Type B pancreatic cell (in vitro differentiated cells): ENCODE results near the gene TIAL1. TPM values are rescaled to one million over a fixed set of nuclear protein-coding genes. Genes with fewer than 3 reads are reported as not detected.
A peak's percentile ranks its signal among the peaks of the same experiment; 100 is the strongest.

ENCODE experiments used
- DNase-seq: peaks from one replicate; pipeline ENCODE4 v3.0.0; 2021; ENCODE audit warnings: mixed read lengths; ENCODE audit not compliant: unreplicated experiment; ENCODE audit errors: extremely low spot score
- H3K27ac Mint-ChIP-seq: 2 replicates; pipeline ENCODE4 v1.8.0; 2021; ENCODE audit warnings: mild to moderate bottlenecking, mixed read lengths
- H3K27me3 Mint-ChIP-seq: 2 replicates; pipeline ENCODE4 v1.8.0; 2021; ENCODE audit warnings: mixed read lengths
- H3K36me3 Mint-ChIP-seq: 2 replicates; pipeline ENCODE4 v1.8.0; 2021; ENCODE audit warnings: mixed read lengths
- H3K4me1 Mint-ChIP-seq: one replicate; pipeline ENCODE4 v1.8.0; 2021; ENCODE audit warnings: mixed read lengths; ENCODE audit not compliant: unreplicated experiment
- H3K4me3 Mint-ChIP-seq: 2 replicates; pipeline ENCODE4 v1.8.0; 2021; ENCODE audit warnings: mild to moderate bottlenecking, mixed read lengths
- H3K9me3 Mint-ChIP-seq: 2 replicates; pipeline ENCODE4 v1.8.0; 2021; ENCODE audit warnings: mixed read lengths
- total RNA-seq: library from RNA; stranded (reverse); gene quantifications from 2 replicates; pipeline ENCODE4 v1.2.1, GENCODE V29; 2021; ENCODE audit warnings: low replicate concordance
- TF ChIP-seq, protein P1 (sequence below): fragments of 200-600 bp; sonication (generic); conservative IDR thresholded peaks from 2 replicates; pipeline ENCODE4 v1.5.0; 2021; ENCODE audit warnings: antibody characterized with exemption, mild to moderate bottlenecking

TIAL1 gene
- total RNA-seq, 1 donor from 2014 or later: 153 TPM

- TF ChIP-seq, protein P1, sequence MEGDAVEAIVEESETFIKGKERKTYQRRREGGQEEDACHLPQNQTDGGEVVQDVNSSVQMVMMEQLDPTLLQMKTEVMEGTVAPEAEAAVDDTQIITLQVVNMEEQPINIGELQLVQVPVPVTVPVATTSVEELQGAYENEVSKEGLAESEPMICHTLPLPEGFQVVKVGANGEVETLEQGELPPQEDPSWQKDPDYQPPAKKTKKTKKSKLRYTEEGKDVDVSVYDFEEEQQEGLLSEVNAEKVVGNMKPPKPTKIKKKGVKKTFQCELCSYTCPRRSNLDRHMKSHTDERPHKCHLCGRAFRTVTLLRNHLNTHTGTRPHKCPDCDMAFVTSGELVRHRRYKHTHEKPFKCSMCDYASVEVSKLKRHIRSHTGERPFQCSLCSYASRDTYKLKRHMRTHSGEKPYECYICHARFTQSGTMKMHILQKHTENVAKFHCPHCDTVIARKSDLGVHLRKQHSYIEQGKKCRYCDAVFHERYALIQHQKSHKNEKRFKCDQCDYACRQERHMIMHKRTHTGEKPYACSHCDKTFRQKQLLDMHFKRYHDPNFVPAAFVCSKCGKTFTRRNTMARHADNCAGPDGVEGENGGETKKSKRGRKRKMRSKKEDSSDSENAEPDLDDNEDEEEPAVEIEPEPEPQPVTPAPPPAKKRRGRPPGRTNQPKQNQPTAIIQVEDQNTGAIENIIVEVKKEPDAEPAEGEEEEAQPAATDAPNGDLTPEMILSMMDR: no peak
- no peaks in the 10 kb centered on the region for H3K36me3 Mint-ChIP-seq
- H3K27me3 Mint-ChIP-seq: peaks cover 6% of the 10 kb centered on the region
- H3K27ac Mint-ChIP-seq: no peak overlapping the region
- no peak overlapping the region for H3K4me3 Mint-ChIP-seq
- no peak for DNase-seq
- H3K9me3 Mint-ChIP-seq: peaks cover 4% of the 10 kb centered on the region
- no peaks in the 10 kb centered on the region for H3K4me1 Mint-ChIP-seq
Observed at GRCh38 chr10:119611433-119611832, 14.7 kb upstream of the TIAL1 start.

GRCh38 chr10:119609516-119609915 is 12.8 kb upstream of the TIAL1 start:
- TF ChIP-seq, protein P1: no peak
- peaks cover 4% of the 10 kb centered on the region for H3K9me3 Mint-ChIP-seq
- H3K27me3 Mint-ChIP-seq: peaks cover 6% of the 10 kb centered on the region
- no peak overlapping the region for H3K27ac Mint-ChIP-seq
- no peaks in the 10 kb centered on the region for H3K4me1 Mint-ChIP-seq
- DNase-seq: peak; percentile 36
- H3K4me3 Mint-ChIP-seq: no peak overlapping the region
- no peaks in the 10 kb centered on the region for H3K36me3 Mint-ChIP-seq

DNA sequence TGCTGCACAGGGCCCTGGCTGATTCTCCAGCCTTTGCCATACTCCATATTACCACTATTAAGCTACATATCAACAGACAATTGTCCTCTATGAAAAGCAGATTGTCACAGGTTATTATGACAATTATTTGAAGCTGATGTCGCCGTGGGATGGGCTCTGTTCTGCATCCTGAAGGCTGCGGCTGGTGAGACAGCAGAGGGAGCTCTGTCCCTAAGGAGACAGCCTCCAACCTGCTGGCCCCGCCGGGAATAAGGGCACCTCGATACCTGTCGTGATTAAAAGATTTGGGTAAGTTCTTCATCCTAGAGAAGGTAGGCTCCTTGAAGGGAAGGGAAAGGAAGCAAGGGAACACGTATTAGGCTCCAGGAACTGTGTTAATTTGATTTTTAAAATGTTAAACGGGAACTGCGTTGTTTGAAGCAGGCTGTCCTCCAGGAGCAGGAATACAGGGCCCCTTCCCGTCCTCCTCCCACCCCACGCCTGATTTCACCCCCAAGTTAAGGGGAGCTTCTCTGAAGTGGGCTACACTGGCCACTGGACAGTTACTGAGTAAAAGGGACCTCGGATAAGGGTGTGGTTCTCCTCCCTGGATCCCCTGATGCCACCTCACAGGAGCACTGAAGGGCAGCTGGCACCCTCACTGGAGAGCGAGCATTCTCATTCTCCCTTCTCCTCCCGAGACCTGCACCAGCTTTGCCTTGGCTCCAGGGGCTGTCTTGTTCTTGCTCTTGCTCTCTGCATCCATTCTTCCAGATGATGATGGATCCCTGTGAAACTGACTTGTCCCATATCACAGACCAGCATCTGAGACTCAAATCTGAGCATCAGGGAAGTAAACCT is 11.8 kb upstream of the TIAL1 start:
- Mint-ChIP-seq H3K4me1 (no peaks in the 10 kb centered on the region), H3K36me3 (no peaks in the 10 kb centered on the region), H3K4me3 (no peak overlapping the region), H3K27me3 (peaks cover 6% of the 10 kb centered on the region), H3K27ac (peak overlapping the region; percentile 50), H3K9me3 (peaks cover 4% of the 10 kb centered on the region)
- DNase-seq: peak; percentile 54
- TF ChIP-seq, protein P1: peak; percentile 61

- Mint-ChIP-seq H3K27me3 (peaks cover 9% of the 10 kb centered on the region), H3K4me3 (no peak overlapping the region), H3K36me3 (no peaks in the 10 kb centered on the region), H3K4me1 (no peaks in the 10 kb centered on the region), H3K27ac (no peak overlapping the region), H3K9me3 (no peaks in the 10 kb centered on the region)
- TF ChIP-seq, protein P1: no peak
- DNase-seq: no peak
Observed at GRCh38 chr10:119604468-119604867, 7.7 kb upstream of the TIAL1 start.

DNA sequence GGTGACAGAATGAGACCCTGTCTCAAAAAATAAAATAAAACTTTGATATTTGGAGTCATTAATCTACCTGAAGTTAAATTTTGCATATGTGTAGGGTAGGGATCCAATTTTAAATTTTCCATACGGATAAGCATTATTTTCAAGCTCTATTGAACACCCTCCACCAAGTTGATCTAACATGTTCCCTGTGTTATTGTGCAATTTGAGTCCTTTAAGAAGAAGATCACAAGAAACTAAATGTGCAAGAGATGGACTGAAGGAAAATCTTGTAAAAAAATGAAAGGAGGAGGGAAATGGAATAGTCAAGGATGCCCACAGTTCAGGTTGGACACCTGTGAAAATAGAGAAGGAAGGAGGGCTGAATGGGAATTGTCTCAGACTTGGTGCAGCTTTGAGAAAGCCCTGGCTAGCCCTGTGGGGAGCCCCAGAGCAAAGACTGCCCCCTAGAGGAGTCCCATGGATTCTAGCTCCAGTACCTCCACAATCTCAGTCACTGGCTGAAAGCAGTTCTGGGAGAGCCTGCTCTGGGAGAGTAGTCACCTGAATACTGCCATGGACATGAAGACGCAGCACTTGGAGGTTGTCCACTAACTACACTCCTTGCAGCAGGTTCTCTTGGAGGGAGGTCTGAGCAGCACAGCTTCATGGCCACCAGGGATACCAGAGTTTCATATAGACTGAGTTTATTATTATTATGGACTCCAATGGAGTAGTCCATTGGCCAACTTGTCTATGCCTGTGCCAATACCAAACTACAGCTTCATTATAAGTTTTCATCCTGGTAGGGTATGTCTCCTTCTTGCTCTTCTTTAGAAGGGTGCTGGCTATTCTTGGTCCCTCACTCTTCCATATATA is 5.7 kb upstream of the TIAL1 start:
- H3K4me3 Mint-ChIP-seq: no peak overlapping the region
- H3K9me3 Mint-ChIP-seq: no peaks in the 10 kb centered on the region
- H3K27me3 Mint-ChIP-seq: peaks cover 3% of the 10 kb centered on the region
- H3K27ac Mint-ChIP-seq: no peak overlapping the region
- TF ChIP-seq, protein P1: peak; percentile 50
- DNase-seq: no peak
- no peaks in the 10 kb centered on the region for H3K36me3 Mint-ChIP-seq
- peaks cover 5% of the 10 kb centered on the region for H3K4me1 Mint-ChIP-seq
